Loucy (cell line): Measurements from ENCODE around the gene ISM1.

Source experiments
- H2AFZ ChIP-seq: fragments of 200-600 bp; sonication (generic); 2 replicates; pipeline ENCODE4 v1.6.0; 2016; ENCODE audit warnings: antibody characterized with exemption, mild to moderate bottlenecking, low read length, moderate library complexity
- H3F3A ChIP-seq: fragments of 200-600 bp; 2 replicates; pipeline ENCODE4 v1.6.0; 2016; ENCODE audit warnings: antibody characterized with exemption, low read depth, mild to moderate bottlenecking
- H3K27me3 ChIP-seq: fragments of 200-600 bp; sonication (generic); 2 replicates; pipeline ENCODE4 v1.6.1; 2014; ENCODE audit warnings: low read length, mild to moderate bottlenecking; ENCODE audit not compliant: insufficient read depth, poor library complexity, severe bottlenecking
- H3K36me3 ChIP-seq: fragments of 200-600 bp; sonication (generic); 2 replicates; pipeline ENCODE4 v1.6.1; 2016; ENCODE audit warnings: low read length; ENCODE audit not compliant: insufficient read depth
- H3K4me1 ChIP-seq: fragments of 200-600 bp; sonication (generic); 2 replicates; pipeline ENCODE4 v1.5.1; 2014; ENCODE audit warnings: low read length, mild to moderate bottlenecking; ENCODE audit not compliant: insufficient read depth, poor library complexity, severe bottlenecking
- H3K4me2 ChIP-seq: fragments of 200-600 bp; sonication (generic); 2 replicates; pipeline ENCODE4 v1.6.0; 2014; ENCODE audit warnings: antibody characterized with exemption, low read length, low read depth, mild to moderate bottlenecking; ENCODE audit not compliant: poor library complexity, severe bottlenecking
- H3K4me3 ChIP-seq: fragments of 200-600 bp; sonication (generic); 2 replicates; pipeline ENCODE4 v1.5.1; 2014; ENCODE audit warnings: low read length, mild to moderate bottlenecking, mixed read lengths; ENCODE audit not compliant: poor library complexity, severe bottlenecking
- H3K79me2 ChIP-seq: fragments of 200-600 bp; sonication (generic); 2 replicates; pipeline ENCODE4 v1.6.1; 2014; ENCODE audit warnings: low read length; ENCODE audit not compliant: insufficient read depth
- H3K9ac ChIP-seq: fragments of 200-600 bp; sonication (generic); 2 replicates; pipeline ENCODE4 v1.6.0; 2014; ENCODE audit warnings: mild to moderate bottlenecking, low read depth, low read length, moderate library complexity; ENCODE audit not compliant: poor library complexity, severe bottlenecking
- H3K9me2 ChIP-seq: fragments of 200-600 bp; sonication (generic); replicated peaks from 2 replicates; pipeline ENCODE4 v1.6.1; 2016; ENCODE audit warnings: low read depth, low read length, mixed read lengths
- H3K9me3 ChIP-seq: fragments of 200-600 bp; sonication (generic); 2 replicates; pipeline ENCODE4 v1.6.1; 2014; ENCODE audit warnings: mild to moderate bottlenecking, antibody characterized with exemption, low read length, low read depth; ENCODE audit not compliant: insufficient read depth
- H4K20me1 ChIP-seq: fragments of 200-600 bp; sonication (generic); 2 replicates; pipeline ENCODE4 v1.6.0; 2014; ENCODE audit warnings: antibody characterized with exemption, low read length, mild to moderate bottlenecking; ENCODE audit not compliant: insufficient read depth, poor library complexity, severe bottlenecking
- EZH2phosphoT487 ChIP-seq: fragments of 200-600 bp; IDR thresholded peaks from 2 replicates; pipeline ENCODE4 v1.6.1; 2018; ENCODE audit warnings: antibody characterized with exemption, mild to moderate bottlenecking, moderate library complexity, borderline replicate concordance
- TF ChIP-seq, protein P1 (sequence below): fragments of 200-600 bp; sonication (generic); conservative IDR thresholded peaks from 2 replicates; pipeline ENCODE4 v1.5.1; 2014; ENCODE audit warnings: mild to moderate bottlenecking, antibody characterized with exemption, low read length

The ISM1 gene

DNA sequence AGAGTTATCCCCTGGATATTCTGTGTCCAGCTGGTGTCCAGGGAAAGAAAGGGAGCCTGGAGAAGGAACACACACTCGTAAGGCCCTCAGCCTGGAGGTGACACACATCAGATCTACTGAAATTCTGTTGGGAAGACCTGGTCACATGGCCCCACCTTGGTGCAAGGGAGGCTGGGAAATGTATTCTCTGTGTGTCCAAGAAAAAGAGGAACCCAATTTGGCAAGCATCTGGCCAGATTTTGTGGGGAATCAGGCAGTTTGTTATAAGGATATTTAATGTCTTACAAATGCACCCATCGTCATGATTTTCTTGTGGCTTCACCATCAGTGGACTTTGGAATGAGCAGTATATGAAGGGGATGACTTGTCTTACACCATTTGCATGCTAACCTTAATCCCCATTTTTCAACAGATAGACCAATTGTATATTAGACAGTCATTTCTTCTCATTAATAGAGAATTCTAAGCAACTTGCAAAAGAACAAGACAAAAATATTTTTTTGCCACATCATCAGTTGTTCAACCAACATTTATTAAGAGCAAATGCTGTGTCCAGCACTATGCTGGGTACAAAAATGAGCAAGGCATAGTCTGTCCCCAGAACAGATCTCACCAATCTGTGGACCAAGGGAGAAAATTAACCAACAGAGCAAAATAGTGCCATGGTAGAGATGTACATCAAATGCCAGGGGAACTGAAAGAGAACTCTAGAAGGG, 59.7 kb downstream of the ISM1 start:
- TF ChIP-seq, protein P1, sequence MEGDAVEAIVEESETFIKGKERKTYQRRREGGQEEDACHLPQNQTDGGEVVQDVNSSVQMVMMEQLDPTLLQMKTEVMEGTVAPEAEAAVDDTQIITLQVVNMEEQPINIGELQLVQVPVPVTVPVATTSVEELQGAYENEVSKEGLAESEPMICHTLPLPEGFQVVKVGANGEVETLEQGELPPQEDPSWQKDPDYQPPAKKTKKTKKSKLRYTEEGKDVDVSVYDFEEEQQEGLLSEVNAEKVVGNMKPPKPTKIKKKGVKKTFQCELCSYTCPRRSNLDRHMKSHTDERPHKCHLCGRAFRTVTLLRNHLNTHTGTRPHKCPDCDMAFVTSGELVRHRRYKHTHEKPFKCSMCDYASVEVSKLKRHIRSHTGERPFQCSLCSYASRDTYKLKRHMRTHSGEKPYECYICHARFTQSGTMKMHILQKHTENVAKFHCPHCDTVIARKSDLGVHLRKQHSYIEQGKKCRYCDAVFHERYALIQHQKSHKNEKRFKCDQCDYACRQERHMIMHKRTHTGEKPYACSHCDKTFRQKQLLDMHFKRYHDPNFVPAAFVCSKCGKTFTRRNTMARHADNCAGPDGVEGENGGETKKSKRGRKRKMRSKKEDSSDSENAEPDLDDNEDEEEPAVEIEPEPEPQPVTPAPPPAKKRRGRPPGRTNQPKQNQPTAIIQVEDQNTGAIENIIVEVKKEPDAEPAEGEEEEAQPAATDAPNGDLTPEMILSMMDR: no peak

GRCh38 chr20:13283869-13284829, 63.1 kb downstream of the ISM1 start:
- no peak overlapping the region for H3K4me2 ChIP-seq
- no peak overlapping the region for H2AFZ ChIP-seq
- no peaks in the 10 kb centered on the region for H3K9me3 ChIP-seq
- no peaks in the 10 kb centered on the region for H3K79me2 ChIP-seq
- H3K4me1 ChIP-seq: no peaks in the 10 kb centered on the region
- TF ChIP-seq, protein P1: no peak
- TF ChIP-seq EZH2phosphoT487: no peak
- no peaks in the 10 kb centered on the region for H3K27me3 ChIP-seq
- no peaks in the 10 kb centered on the region for H3K36me3 ChIP-seq
- H3K4me3 ChIP-seq: no peak overlapping the region
- H4K20me1 ChIP-seq: no peaks in the 10 kb centered on the region
- no peak overlapping the region for H3K9ac ChIP-seq
- no peaks in the 10 kb centered on the region for H3F3A ChIP-seq
- H3K9me2 ChIP-seq: no peaks in the 10 kb centered on the region

More for the DNA sequence above, 59.7 kb downstream of the ISM1 start:
- H3K4me2 ChIP-seq: no peak overlapping the region
- no peaks in the 10 kb centered on the region for H3K27me3 ChIP-seq
- H3K9me3 ChIP-seq: no peaks in the 10 kb centered on the region
- H3K9ac ChIP-seq: no peak overlapping the region
- H3K36me3 ChIP-seq: no peaks in the 10 kb centered on the region
- no peaks in the 10 kb centered on the region for H3K4me1 ChIP-seq
- no peaks in the 10 kb centered on the region for H3K79me2 ChIP-seq
- H3F3A ChIP-seq: no peaks in the 10 kb centered on the region
- no peaks in the 10 kb centered on the region for H4K20me1 ChIP-seq
- no peaks in the 10 kb centered on the region for H3K9me2 ChIP-seq
- H2AFZ ChIP-seq: no peak overlapping the region
- no peak overlapping the region for H3K4me3 ChIP-seq

GRCh38 chr20:13284830-13285229, 63.8 kb downstream of the ISM1 start:
- no peaks in the 10 kb centered on the region for H4K20me1 ChIP-seq
- H3F3A ChIP-seq: no peaks in the 10 kb centered on the region
- H2AFZ ChIP-seq: no peak overlapping the region
- H3K27me3 ChIP-seq: no peaks in the 10 kb centered on the region
- H3K9me3 ChIP-seq: no peaks in the 10 kb centered on the region
- no peak for TF ChIP-seq EZH2phosphoT487
- TF ChIP-seq, protein P1: no peak
- H3K79me2 ChIP-seq: no peaks in the 10 kb centered on the region
- H3K4me2 ChIP-seq: no peak overlapping the region
- H3K4me1 ChIP-seq: no peaks in the 10 kb centered on the region
- H3K9ac ChIP-seq: no peak overlapping the region
- no peaks in the 10 kb centered on the region for H3K36me3 ChIP-seq
- no peak overlapping the region for H3K4me3 ChIP-seq
- no peaks in the 10 kb centered on the region for H3K9me2 ChIP-seq
